OCI-LY3 (cell line): Measurements from ENCODE around the gene NFYC.

Source experiments
- EZH2phosphoT487 ChIP-seq: fragments of 200-600 bp; shearing (Covaris generic); IDR thresholded peaks from 2 replicates; pipeline ENCODE4 v1.6.1; 2018; ENCODE audit warnings: antibody characterized with exemption, mixed run types, low read depth
- TF ChIP-seq, protein P1 (sequence below): fragments of 200-600, 300-600 bp; sonication (generic); IDR thresholded peaks from 2 replicates; pipeline ENCODE4 v1.5.1; 2014; ENCODE audit warnings: antibody characterized with exemption, low read length, low read depth

DNA sequence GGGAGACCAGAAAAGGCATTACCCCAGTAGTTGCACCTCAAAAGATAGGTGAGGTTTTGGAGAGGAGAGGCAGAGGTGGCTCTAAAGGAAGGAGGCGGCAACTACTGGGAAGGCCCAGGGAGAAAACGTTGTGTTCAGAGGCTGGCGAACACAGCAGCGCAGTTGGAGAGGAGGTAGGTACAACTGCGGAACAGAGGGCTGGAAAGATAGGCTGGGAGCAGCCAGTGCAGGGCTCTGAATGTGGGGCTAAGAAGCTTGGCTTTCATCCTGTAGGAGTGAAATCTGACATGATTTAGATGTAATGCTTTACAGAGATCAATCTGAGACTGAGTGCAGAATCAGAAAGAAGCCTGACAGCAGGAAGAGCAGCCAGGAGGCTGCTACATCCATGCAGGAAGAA lies 39.0 kb upstream of the NFYC start:
- TF ChIP-seq, protein P1, sequence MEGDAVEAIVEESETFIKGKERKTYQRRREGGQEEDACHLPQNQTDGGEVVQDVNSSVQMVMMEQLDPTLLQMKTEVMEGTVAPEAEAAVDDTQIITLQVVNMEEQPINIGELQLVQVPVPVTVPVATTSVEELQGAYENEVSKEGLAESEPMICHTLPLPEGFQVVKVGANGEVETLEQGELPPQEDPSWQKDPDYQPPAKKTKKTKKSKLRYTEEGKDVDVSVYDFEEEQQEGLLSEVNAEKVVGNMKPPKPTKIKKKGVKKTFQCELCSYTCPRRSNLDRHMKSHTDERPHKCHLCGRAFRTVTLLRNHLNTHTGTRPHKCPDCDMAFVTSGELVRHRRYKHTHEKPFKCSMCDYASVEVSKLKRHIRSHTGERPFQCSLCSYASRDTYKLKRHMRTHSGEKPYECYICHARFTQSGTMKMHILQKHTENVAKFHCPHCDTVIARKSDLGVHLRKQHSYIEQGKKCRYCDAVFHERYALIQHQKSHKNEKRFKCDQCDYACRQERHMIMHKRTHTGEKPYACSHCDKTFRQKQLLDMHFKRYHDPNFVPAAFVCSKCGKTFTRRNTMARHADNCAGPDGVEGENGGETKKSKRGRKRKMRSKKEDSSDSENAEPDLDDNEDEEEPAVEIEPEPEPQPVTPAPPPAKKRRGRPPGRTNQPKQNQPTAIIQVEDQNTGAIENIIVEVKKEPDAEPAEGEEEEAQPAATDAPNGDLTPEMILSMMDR: no peak
- no peak for TF ChIP-seq EZH2phosphoT487
